Activated CD4-positive, alpha-beta T cell treated with anti-CD3 and anti-CD28 coated beads, Interleukin-2, amount 50 U/mL, for 24 hours (primary cell): ENCODE data around the gene NOXO1.

Source experiments
- DNase-seq, 2 donors: peaks; one replicate each; pipeline ENCODE4 v3.0.0-alpha.2; 2020; ENCODE audit warnings: low read depth in 1 of 2, low spot score in 1 of 2

Gene NOXO1

GRCh38 chr16:1980030-1980769 lies 1.1 kb downstream of the NOXO1 start:
- DNase-seq: no peak

- DNase-seq: no peak
Measured at GRCh38 chr16:1979271-1980029, 1.8 kb downstream of the NOXO1 start.

- no peak for DNase-seq
Measured at GRCh38 chr16:1978476-1979120, 2.7 kb downstream of the NOXO1 start.

GRCh38 chr16:1977875-1978268 lies 3.4 kb downstream of the NOXO1 start:
- DNase-seq: no peak

GRCh38 chr16:1976951-1977874 lies 4.1 kb downstream of the NOXO1 start:
- no peak for DNase-seq

- DNase-seq: no peak
Measured at GRCh38 chr16:1976216-1976520, 5.1 kb downstream of the NOXO1 start.

- DNase-seq: no peak
Measured at GRCh38 chr16:1975432-1976215, 5.6 kb downstream of the NOXO1 start.

- no peak for DNase-seq
Measured at GRCh38 chr16:1974157-1975070, 6.9 kb downstream of the NOXO1 start.

- DNase-seq: no peak
Measured at GRCh38 chr16:1973461-1974156, 7.7 kb downstream of the NOXO1 start.

GRCh38 chr16:1972490-1972877 lies 8.8 kb downstream of the NOXO1 start:
- DNase-seq: no peak

- DNase-seq: peak; percentile 93 to 96
Measured at GRCh38 chr16:1971796-1972489, 9.3 kb downstream of the NOXO1 start, which contains the start of gene TBL3. TSS of gene TBL3 (plus strand) at chr16:1972053. CDS start at chr16:1972165, 112 bp downstream.

GRCh38 chr16:1968146-1968953 lies 12.9 kb downstream of the NOXO1 start:
- DNase-seq: no peak

GRCh38 chr16:1966460-1966859 lies 14.8 kb downstream of the NOXO1 start, which contains the start of gene RNF151:
TSS of gene RNF151 (plus strand) at chr16:1966856. CDS start at chr16:1966882, 26 bp downstream.
- DNase-seq: no peak

- DNase-seq: no peak
Measured at GRCh38 chr16:1965396-1966001, 15.8 kb downstream of the NOXO1 start.

- peak; percentile 97 for DNase-seq
Measured at GRCh38 chr16:1964506-1965395, 16.5 kb downstream of the NOXO1 start, which contains the start of gene RPS2. TSS of gene RPS2 (minus strand) at chr16:1964826. CDS start at chr16:1964625, 201 bp downstream.
